Upper lobe of right lung (tissue), 1 donor: ENCODE results near the gene LARP1. TPM values are rescaled to one million over a fixed set of nuclear protein-coding genes. Genes with fewer than 3 reads are reported as not detected.

Experiments
- ATAC-seq: fragments of 200-7000 bp; cut with Tn5 transposase; one replicate; pipeline ENCODE4 v1.9.1; 2020; ENCODE audit warnings: mild to moderate bottlenecking, moderate library complexity
- DNase-seq: peaks from one replicate; pipeline ENCODE4 v3.0.0-alpha.2; 2020
- H3K27ac ChIP-seq: fragments of 200-600 bp; one replicate; pipeline ENCODE4 v1.8.0; 2022
- H3K27me3 ChIP-seq: fragments of 200-600 bp; one replicate; pipeline ENCODE4 v1.8.0; 2022; ENCODE audit warnings: mild to moderate bottlenecking
- H3K36me3 ChIP-seq: fragments of 200-600 bp; one replicate; pipeline ENCODE4 v1.8.0; 2022
- H3K4me1 ChIP-seq: fragments of 200-600 bp; one replicate; pipeline ENCODE4 v1.8.0; 2022
- H3K4me3 ChIP-seq: fragments of 200-600 bp; one replicate; pipeline ENCODE4 v1.8.0; 2022; ENCODE audit warnings: mild to moderate bottlenecking
- H3K9me3 ChIP-seq: fragments of 200-600 bp; one replicate; pipeline ENCODE4 v1.8.0; 2022
- CTCF ChIP-seq: fragments of 200-600 bp; IDR thresholded peaks from one replicate; pipeline ENCODE4 v1.8.0; 2022; ENCODE audit warnings: antibody characterized with exemption
- intact Hi-C: fragments of 100-400 bp; cut with DNase I; formaldehyde crosslinking; loops from one replicate; pipeline ENCODE4 v1.11.0; 2022
- total RNA-seq: library from RNA; stranded (reverse); fragmentation: NEBNext Ultra II Directional; extraction: Animal tissue kit (Norgen Biotek cat#: 25700); gene quantifications from one replicate; pipeline ENCODE4 v1.2.1, GENCODE V29; 2021
- donor health status: DM: no; HTN: yes; CAD: no; lungs with severe emphysema.

The LARP1 gene
- total RNA-seq, 1 donor from 2014 or later: 151 TPM

GRCh38 chr5:154762700-154763099, 7.5 kb downstream of the LARP1 start:
- no peaks in the 10 kb centered on the region for H3K9me3 ChIP-seq
- intact Hi-C loops: no loop called here
- no peak for TF ChIP-seq CTCF
- no peak overlapping the region for H3K27ac ChIP-seq
- DNase-seq (no peak), ATAC-seq (no peak)
- no peaks in the 10 kb centered on the region for H3K27me3 ChIP-seq
- no peaks in the 10 kb centered on the region for H3K36me3 ChIP-seq
- H3K4me1 ChIP-seq: peaks cover 81% of the 10 kb centered on the region
- no peak overlapping the region for H3K4me3 ChIP-seq

GRCh38 chr5:154764967-154765366, 9.8 kb downstream of the LARP1 start:
- ATAC-seq: no peak

GRCh38 chr5:154765396-154765925, 10.3 kb downstream of the LARP1 start:
- DNase-seq (no peak), ATAC-seq (no peak)
- Histone ChIP-seq H3K4me3 (no peak overlapping the region), H3K36me3 (no peaks in the 10 kb centered on the region), H3K27me3 (no peaks in the 10 kb centered on the region), H3K4me1 (peaks cover 80% of the 10 kb centered on the region), H3K9me3 (no peaks in the 10 kb centered on the region), H3K27ac (no peak overlapping the region)
- intact Hi-C loops: no loop called here
- TF ChIP-seq CTCF: no peak

More at GRCh38 chr5:154764967-154765366, 9.8 kb downstream of the LARP1 start:
- Histone ChIP-seq H3K9me3 (no peaks in the 10 kb centered on the region), H3K36me3 (no peaks in the 10 kb centered on the region), H3K4me3 (no peak overlapping the region), H3K4me1 (peaks cover 80% of the 10 kb centered on the region), H3K27me3 (no peaks in the 10 kb centered on the region), H3K27ac (no peak overlapping the region)
- intact Hi-C loops: no loop called here
- DNase-seq: no peak
- TF ChIP-seq CTCF: no peak

GRCh38 chr5:154766558-154767281, 11.5 kb downstream of the LARP1 start:
- ATAC-seq (no peak), DNase-seq (no peak)
- no peaks in the 10 kb centered on the region for H3K27me3 ChIP-seq
- no peaks in the 10 kb centered on the region for H3K9me3 ChIP-seq
- H3K27ac ChIP-seq: no peak overlapping the region
- H3K4me1 ChIP-seq: peaks cover 80% of the 10 kb centered on the region
- H3K36me3 ChIP-seq: no peaks in the 10 kb centered on the region
- H3K4me3 ChIP-seq: no peak overlapping the region
- no peak for TF ChIP-seq CTCF
- intact Hi-C loops: no loop called here

- no peaks in the 10 kb centered on the region for H3K36me3 ChIP-seq
- peaks cover 75% of the 10 kb centered on the region for H3K4me1 ChIP-seq
- no peak overlapping the region for H3K4me3 ChIP-seq
- no peak overlapping the region for H3K27ac ChIP-seq
- ATAC-seq (no peak), DNase-seq (no peak)
- intact Hi-C loops: no loop called here
- no peak for TF ChIP-seq CTCF
- H3K27me3 ChIP-seq: no peaks in the 10 kb centered on the region
- H3K9me3 ChIP-seq: no peaks in the 10 kb centered on the region
These were observed 12.4 kb downstream of the LARP1 start for GRCh38 chr5:154767576-154767975.
